Measurements from ENCODE around the gene ZWILCH. TPM values are rescaled to one million over a fixed set of nuclear protein-coding genes. Genes with fewer than 3 reads are reported as not detected.
A peak's percentile ranks its signal among the peaks of the same experiment; 100 is the strongest.

Gene ZWILCH
- total RNA-seq, 1 experiment from 2014 or later: 49.7 TPM

- no peak for DNase-seq (ENCODE audit: low spot score)
- in situ Hi-C loops (cut with HindIII; ENCODE audit: low sequenced_read_pairs): no loop called here
Measured at GRCh38 chr15:66514586-66514985, 9.5 kb downstream of the ZWILCH start.

DNA sequence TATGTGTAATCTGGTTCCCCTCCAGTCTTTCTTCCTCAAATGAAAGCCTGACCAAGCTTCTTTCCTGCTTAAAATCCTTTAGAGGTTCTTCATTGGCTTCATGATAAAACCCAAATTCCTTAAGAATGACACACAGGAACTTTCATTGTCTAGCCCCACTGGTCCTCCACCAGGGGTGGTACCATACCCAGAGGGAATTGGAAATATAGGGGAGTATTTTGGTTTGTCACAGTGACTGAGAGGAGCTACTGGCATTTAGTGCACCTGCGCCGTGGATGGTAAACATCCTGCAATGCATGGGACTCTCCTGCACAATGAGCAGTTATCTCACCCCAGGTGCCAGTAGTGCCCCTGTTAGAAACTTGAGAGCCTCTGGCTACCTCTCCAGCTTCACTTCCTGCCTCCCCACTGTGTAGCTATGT is 10.8 kb downstream of the ZWILCH start:
- DNase-seq (ENCODE audit: low spot score): no peak
- in situ Hi-C loops (cut with HindIII; ENCODE audit: low sequenced_read_pairs): no loop called here

DNA sequence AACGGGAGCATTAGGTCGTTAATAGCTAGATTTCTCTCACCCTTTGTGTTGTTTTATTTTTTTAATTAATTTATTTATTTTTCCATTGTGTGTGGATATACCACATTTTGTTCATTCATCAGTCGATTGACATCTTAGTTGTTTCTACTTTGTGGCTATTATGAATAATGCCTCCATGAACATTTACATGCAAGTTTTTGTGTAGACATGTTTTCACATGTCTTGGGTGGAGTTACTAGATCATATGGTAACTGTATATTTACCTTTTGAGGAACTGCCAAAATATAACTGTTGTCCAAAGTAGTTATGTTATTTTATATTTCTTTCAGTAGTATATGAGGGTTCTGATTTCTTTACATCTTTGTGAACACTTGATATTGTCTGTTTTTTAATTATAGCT is 18.8 kb downstream of the ZWILCH start:
- no peak for DNase-seq (ENCODE audit: low spot score)
- in situ Hi-C loops (cut with HindIII; ENCODE audit: low sequenced_read_pairs): no loop called here

DNA sequence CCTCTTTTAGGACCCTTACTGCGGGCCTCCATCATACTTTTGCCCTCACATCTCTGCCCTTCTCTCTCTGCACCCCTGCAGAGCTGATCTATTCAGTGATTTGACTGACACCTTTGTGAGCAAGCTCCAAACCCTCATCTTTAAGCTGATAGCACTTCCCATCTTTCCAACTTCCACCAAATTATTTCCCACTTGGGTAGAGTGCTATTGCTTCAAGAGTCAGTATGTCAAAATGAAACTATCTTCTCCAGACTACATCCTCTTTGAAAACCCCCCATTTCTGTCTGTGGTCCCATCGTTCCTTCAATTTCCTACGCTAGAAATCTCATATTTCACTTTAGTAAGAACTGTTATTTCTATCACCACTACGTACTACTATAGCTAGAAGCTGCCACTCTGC is 19.7 kb downstream of the ZWILCH start:
- DNase-seq (ENCODE audit: low spot score): no peak
- in situ Hi-C loops (cut with HindIII; ENCODE audit: low sequenced_read_pairs): no loop called here

- no peak for DNase-seq (ENCODE audit: low spot score)
- in situ Hi-C loops (cut with HindIII; ENCODE audit: low sequenced_read_pairs): no loop called here
Measured at GRCh38 chr15:66535056-66535455, 29.9 kb downstream of the ZWILCH start.

DNA sequence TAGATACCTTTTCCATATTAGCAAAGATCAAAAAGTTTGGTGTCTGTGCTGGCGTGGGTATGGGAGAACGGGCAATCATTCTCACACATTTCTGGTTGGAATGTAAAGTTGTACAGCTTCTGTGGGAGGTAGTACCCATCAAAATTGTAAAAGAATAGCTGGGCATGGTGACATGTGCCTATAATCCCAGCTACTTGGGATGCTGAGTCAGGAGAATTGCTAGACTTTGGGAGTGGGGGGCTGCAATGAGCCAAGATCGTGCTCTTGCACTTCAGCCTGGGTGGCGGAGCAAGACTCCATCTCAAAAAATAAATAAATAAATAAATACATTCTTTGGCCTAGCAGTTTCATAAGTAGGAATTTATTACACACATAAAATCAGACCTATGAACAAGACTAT is 37.8 kb downstream of the ZWILCH start:
- in situ Hi-C loops (cut with HindIII; ENCODE audit: low sequenced_read_pairs): no loop called here
- DNase-seq (ENCODE audit: low spot score): no peak

GRCh38 chr15:66545255-66545654 is 40.1 kb downstream of the ZWILCH start:
- in situ Hi-C loops (cut with HindIII; ENCODE audit: low sequenced_read_pairs): no loop called here
- DNase-seq (ENCODE audit: low spot score): no peak

DNA sequence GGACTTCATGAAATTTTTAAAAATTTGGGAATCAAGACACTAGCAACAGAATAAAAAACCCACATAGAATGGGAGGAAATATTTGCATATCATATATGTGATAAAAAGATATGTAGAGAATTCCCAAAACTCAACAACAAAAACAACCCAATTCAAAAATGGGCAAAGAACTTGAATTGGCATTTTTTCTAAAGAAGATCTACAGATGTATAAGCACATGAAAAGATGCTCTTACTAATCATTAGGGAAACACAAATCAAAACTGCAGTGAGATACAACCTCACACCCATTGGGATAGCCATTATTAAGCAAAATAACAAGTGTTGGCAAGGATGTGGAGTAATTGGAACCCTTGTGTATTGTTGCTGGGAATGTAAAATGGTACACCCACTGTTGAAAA is 50.6 kb downstream of the ZWILCH start:
- in situ Hi-C loops (cut with HindIII; ENCODE audit: low sequenced_read_pairs): no loop called here
- no peak for DNase-seq (ENCODE audit: low spot score)

DNA sequence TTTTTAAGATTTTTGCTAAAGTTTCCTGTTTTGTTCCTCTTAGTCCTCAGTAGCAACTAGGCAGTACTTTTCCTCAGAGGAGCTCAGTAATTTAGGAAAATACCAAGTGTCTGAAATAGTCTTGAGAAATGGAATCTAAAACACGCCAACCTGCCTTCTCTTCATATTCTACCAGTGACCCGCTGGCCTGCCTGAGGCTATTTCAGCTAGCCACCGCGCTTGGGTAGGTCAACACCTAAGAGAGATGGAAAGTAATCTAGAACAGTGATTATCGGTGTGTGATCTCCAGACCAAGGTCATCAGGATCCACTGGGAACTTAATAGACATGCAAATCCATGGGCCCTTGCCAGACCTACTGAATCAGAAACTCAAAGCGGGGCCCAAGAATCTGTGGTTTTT is 53.1 kb downstream of the ZWILCH start:
- in situ Hi-C loops (cut with HindIII; ENCODE audit: low sequenced_read_pairs): no loop called here
- no peak for DNase-seq (ENCODE audit: low spot score)

GRCh38 chr15:66560856-66561525 is 55.9 kb downstream of the ZWILCH start:
- no peak for DNase-seq (ENCODE audit: low spot score)
- in situ Hi-C loops (cut with HindIII; ENCODE audit: low sequenced_read_pairs): no loop called here

GRCh38 chr15:66563126-66563525 is 58.0 kb downstream of the ZWILCH start:
- no peak for DNase-seq (ENCODE audit: low spot score)
- in situ Hi-C loops (cut with HindIII; ENCODE audit: low sequenced_read_pairs): no loop called here

DNA sequence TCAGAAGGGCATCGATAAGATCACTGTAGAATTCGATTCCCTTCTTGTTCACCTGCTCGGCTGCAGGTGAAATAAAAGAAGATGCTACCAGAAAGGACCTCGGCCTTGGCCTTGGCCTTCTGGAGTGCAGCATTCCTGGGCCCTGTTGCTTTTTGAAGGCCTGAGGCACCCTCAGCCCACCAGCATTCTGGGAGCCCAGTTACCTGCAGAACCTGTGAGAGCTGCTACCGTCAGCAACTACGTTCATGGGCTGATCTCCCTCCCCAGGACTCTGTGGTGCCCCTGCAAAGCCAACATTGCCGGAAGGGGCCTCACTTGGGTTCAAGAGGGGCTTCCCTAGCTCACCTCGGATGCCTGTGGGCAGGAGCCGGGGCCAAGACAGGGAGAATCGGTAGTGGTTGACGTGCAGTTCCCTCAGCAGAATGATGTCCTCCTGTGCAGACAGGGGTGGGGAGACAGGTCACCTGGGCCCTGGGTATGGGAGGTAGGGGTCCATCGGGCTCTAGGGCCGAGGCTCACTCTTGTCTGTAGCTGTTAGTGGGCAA is 58.5 kb downstream of the ZWILCH start:
- in situ Hi-C loops (cut with HindIII; ENCODE audit: low sequenced_read_pairs): no loop called here
- no peak for DNase-seq (ENCODE audit: low spot score)

- DNase-seq (ENCODE audit: low spot score): no peak
- in situ Hi-C loops (cut with HindIII; ENCODE audit: low sequenced_read_pairs): no loop called here
Measured at GRCh38 chr15:66564136-66565041, 59.3 kb downstream of the ZWILCH start.

DNA sequence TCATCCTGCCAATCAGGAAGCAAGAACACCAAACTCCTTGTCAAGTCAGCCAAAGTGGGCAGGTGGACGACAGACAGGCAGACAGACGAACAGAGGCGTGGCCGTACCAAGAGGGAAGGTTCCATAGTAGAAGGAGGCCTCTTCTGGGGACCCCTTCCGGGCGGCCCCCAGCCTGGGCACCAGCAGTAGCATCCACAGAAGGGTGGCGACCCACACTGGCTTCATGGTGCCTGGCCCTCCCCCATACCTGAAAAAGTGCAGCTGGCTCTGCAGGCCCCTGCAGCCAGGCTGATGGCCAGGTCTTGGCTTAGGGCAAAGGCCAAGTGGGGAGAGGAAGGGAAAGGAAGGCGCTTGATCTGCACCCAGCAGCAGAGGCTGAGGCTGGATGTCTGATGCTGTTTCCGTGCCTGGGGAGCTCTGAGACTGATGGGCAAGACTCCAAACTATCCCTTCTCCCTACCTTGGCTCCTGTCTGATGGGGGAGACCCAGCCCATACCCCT is 60.1 kb downstream of the ZWILCH start:
- DNase-seq (ENCODE audit: low spot score): no peak
- in situ Hi-C loops (cut with HindIII; ENCODE audit: low sequenced_read_pairs): no loop called here

DNA sequence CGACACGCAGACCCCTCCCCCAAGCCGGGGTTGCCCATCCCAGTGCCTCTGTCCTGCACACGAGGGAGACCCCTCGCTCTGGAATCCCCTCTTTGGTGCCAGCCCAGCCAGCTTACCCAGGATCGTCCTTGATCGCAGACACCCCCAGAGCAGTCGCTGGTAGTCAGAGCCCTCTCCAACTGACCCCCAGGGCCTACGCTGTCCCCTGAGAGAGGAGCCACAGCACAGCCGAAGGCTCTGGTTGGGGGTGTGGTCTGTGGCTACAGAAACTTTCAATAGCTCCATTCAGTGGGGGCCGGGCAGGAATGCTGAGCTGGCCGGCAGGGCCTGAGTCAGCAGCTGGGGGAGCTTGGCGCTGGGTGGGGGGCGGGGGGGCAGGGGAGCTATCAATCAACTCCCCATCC is 60.6 kb downstream of the ZWILCH start, which contains the start of gene LCTL:
LCTL (minus strand) TSS at position 258 of the 404 bp plus-strand sequence. CDS start 633 bp downstream, outside the sequence.
- no peak for DNase-seq (ENCODE audit: low spot score)
- in situ Hi-C loops (cut with HindIII; ENCODE audit: low sequenced_read_pairs): no loop called here

DNA sequence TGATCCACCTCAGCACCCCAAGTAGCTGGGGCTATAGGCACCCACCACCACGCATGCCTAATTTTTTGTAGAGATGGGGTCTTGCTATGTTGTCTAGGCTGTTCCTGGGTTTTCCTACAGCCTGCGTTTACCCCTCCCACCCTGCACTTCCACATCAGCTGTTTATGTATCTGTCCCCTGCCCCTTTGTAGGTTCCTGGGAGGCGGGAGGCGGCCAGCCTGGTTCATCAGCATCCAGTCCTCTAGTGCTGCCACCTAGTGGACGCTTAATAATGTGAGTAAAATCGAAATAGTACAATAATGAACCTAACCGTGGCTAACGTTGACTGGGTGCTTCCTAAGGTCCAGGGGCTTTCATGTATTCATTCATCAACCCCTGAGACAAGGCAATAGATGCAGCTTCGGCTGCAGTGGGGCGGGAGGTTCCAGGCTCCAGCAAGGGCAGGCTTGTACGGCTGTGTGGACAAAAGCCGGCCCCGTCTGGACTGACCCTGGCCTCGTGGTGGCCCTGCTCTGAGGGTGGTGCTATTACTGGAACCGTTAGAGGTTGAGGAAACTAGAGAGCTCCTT is 61.9 kb downstream of the ZWILCH start:
- in situ Hi-C loops (cut with HindIII; ENCODE audit: low sequenced_read_pairs): no loop called here
- peak; percentile 67 for DNase-seq (ENCODE audit: low spot score)

DNA sequence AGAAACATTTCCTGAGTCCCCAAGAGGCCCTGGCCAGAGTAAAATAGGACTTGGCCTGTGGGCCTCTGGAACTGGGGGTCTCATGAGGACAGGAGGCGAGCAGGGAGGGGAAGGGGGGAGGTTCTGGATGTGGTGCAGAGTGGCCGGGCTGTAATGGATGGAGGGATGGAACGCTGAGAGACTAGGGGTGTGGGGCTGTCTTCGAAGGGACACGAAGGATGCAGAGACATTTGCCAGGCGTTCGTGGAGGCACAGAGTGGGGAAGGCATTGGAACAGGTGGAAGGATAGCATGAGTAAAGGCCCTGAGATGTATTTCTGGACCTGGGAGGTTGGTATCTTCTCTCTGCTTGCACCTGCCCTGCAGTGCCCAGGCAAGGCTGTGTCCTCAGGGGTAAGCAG is 62.8 kb downstream of the ZWILCH start:
- in situ Hi-C loops (cut with HindIII; ENCODE audit: low sequenced_read_pairs): no loop called here
- DNase-seq (ENCODE audit: low spot score): no peak

GRCh38 chr15:66569461-66570137 is 64.5 kb downstream of the ZWILCH start:
- in situ Hi-C loops (cut with HindIII; ENCODE audit: low sequenced_read_pairs): no loop called here
- no peak for DNase-seq (ENCODE audit: low spot score)

DNA sequence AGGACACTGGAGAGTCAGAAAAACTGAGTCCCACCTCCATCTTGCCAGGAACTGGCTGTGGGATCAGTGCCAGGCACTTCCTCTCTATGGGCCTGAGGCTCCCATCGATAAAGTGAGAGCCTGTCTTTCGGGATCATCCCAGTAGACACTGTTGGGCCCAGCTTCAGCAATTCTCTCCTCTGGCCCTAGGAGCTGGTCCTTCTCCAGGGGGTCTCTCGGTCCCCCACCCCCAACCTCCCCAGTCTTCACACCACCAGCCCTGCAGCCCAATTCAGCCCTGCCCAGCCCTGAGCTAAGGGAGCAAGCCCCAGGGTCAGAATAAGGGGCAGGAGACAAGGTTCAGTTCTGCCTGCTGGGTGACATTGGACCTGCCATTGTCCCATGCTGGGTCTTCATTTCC is 65.2 kb downstream of the ZWILCH start:
- DNase-seq (ENCODE audit: low spot score): no peak
- in situ Hi-C loops (cut with HindIII; ENCODE audit: low sequenced_read_pairs): no loop called here
